HEK293T (cell line): Measurements from ENCODE around the gene TNFAIP6.

Experiments used
- ARNT ChIP-seq: fragments of 450-650 bp; IDR thresholded peaks from 2 replicates; pipeline ENCODE4 v1.6.1; 2017; ENCODE audit warnings: mild to moderate bottlenecking
- BHLHE40 ChIP-seq: fragments of 450-650 bp; IDR thresholded peaks from 2 replicates; pipeline ENCODE4 v1.6.1; 2016; ENCODE audit warnings: mild to moderate bottlenecking, moderate library complexity, borderline replicate concordance
- ELF4 ChIP-seq: fragments of 450-650 bp; IDR thresholded peaks from 2 replicates; pipeline ENCODE4 v1.6.1; 2017; ENCODE audit warnings: antibody characterized with exemption
- FOXA1 ChIP-seq: fragments of 450-650 bp; IDR thresholded peaks from 2 replicates; pipeline ENCODE4 v1.6.1; 2016; ENCODE audit warnings: mild to moderate bottlenecking
- FOXK2 ChIP-seq: fragments of 450-650 bp; IDR thresholded peaks from 2 replicates; pipeline ENCODE4 v1.6.1; 2016; ENCODE audit warnings: mild to moderate bottlenecking
- FOXM1 ChIP-seq: fragments of 450-650 bp; IDR thresholded peaks from 2 replicates; pipeline ENCODE4 v1.6.1; 2017; ENCODE audit warnings: mild to moderate bottlenecking, borderline replicate concordance
- HDGF ChIP-seq: fragments of 450-650 bp; IDR thresholded peaks from 2 replicates; pipeline ENCODE4 v1.6.1; 2017; ENCODE audit warnings: antibody characterized with exemption, borderline replicate concordance
- L3MBTL2 ChIP-seq: fragments of 450-650 bp; conservative IDR thresholded peaks from 2 replicates; pipeline ENCODE4 v1.6.1; 2016; ENCODE audit warnings: mild to moderate bottlenecking
- LEF1 ChIP-seq: fragments of 450-650 bp; IDR thresholded peaks from 2 replicates; pipeline ENCODE4 v1.6.1; 2017; ENCODE audit warnings: mild to moderate bottlenecking, borderline replicate concordance
- SP1 ChIP-seq: fragments of 450-650 bp; IDR thresholded peaks from 2 replicates; pipeline ENCODE4 v1.6.1; 2017
- SUZ12 ChIP-seq: fragments of 450-650 bp; IDR thresholded peaks from 2 replicates; pipeline ENCODE4 v1.6.1; 2016; ENCODE audit warnings: mild to moderate bottlenecking
- TARDBP ChIP-seq: fragments of 450-650 bp; IDR thresholded peaks from 2 replicates; pipeline ENCODE4 v1.6.1; 2016
- ZNF384 ChIP-seq: fragments of 450-650 bp; IDR thresholded peaks from 2 replicates; pipeline ENCODE4 v1.6.1; 2016
- TF ChIP-seq, protein P1 (sequence below): fragments of 450-650 bp; IDR thresholded peaks from 2 replicates; pipeline ENCODE4 v1.6.1; 2016

DNA sequence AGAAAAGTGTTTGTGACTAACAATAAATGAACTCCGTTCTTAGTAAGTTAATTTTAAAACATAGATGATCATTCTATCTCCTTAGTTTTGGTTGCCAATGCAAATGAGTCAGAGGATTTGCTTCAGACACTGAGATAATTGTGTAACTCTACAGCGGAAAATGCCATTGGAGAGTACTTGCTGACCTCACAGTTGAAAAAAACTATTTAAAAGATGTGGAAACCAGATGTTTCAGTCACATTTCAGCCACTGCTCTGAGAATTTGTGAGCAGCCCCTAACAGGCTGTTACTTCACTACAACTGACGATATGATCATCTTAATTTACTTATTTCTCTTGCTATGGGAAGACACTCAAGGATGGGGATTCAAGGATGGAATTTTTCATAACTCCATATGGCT lies at the start of gene TNFAIP6:
- no peak for TF ChIP-seq FOXM1
- no peak for TF ChIP-seq HDGF
- no peak for TF ChIP-seq FOXK2
- TF ChIP-seq FOXA1 = no peak
- no peak for TF ChIP-seq SP1
- TF ChIP-seq ZNF384 = no peak
- TF ChIP-seq SUZ12 = no peak
- no peak for TF ChIP-seq BHLHE40
- no peak for TF ChIP-seq TARDBP
- no peak for TF ChIP-seq ARNT
- TF ChIP-seq ELF4 = no peak
- TF ChIP-seq L3MBTL2 = no peak
- no peak for TF ChIP-seq LEF1
- TF ChIP-seq, protein P1, sequence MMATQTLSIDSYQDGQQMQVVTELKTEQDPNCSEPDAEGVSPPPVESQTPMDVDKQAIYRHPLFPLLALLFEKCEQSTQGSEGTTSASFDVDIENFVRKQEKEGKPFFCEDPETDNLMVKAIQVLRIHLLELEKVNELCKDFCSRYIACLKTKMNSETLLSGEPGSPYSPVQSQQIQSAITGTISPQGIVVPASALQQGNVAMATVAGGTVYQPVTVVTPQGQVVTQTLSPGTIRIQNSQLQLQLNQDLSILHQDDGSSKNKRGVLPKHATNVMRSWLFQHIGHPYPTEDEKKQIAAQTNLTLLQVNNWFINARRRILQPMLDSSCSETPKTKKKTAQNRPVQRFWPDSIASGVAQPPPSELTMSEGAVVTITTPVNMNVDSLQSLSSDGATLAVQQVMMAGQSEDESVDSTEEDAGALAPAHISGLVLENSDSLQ = no peak
